H1 (cell line): ENCODE data around the gene PGAM2.

ENCODE experiments used
- BRCA1 ChIP-seq: IDR thresholded peaks from 2 replicates; pipeline ENCODE4 v1.6.1; 2012; ENCODE audit warnings: low read depth, low read length, improper control_type of control experiment
- CTCF ChIP-seq, 3 experiments: IDR thresholded peaks; 1 replicate in 2 of 3; 2 replicates in 1 of 3; pipeline versions ENCODE4 v1.5.1 to v1.6.1; 2011; ENCODE audit warnings: low read length in 3 of 3, mild to moderate bottlenecking in 3 of 3, inconsistent platforms in 2 of 3, low read depth in 1 of 3, moderate library complexity in 1 of 3; ENCODE audit not compliant: insufficient read depth in 1 of 3; ENCODE audit errors: control extremely low read depth in 1 of 3
- MAX ChIP-seq: IDR thresholded peaks from 2 replicates; pipeline ENCODE4 v1.6.1; 2012; ENCODE audit warnings: inconsistent platforms
- POLR2A ChIP-seq, 2 experiments: IDR thresholded peaks; 1 replicate in 1 of 2; 2 replicates in 1 of 2; pipeline ENCODE4 v1.6.1; 2011; ENCODE audit warnings: low read depth in 2 of 2, low read length in 2 of 2, mild to moderate bottlenecking in 2 of 2; ENCODE audit errors: control extremely low read depth in 1 of 2

DNA sequence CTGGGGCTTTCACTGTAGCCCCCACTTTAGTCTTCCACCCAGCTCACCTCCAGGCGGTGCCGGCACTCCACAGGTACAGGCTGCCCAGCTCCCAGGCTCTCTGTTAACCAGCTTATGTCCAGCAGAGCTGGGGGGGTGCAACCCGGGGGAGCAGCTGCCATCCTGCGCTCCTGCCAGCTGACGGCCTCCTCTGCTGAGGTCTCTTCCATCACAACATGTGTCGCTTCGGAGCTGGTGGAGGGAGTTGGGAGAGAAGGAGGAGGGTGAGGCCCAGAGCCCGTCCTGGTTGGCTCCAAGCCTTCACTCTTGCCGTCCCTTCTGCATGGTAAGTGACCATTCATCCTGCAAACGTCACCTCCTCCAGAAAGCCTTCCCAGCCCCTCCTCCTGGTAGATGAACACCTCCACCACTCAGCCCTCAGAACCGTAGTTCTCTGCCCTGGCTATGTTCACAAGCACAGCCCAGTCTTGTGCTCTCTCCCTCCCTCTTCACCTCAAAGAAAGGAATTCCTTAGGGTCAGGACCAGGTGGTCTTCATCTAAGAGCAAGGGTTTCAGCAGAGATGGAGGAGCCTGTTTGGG lies 15.4 kb upstream of the PGAM2 start:
- no peak for TF ChIP-seq POLR2A (IDR thresholded peaks at IDR 0.05; ENCODE audit: control extremely low read depth in 1 of 2, low read depth in 2 of 2, low read length in 2 of 2)
- TF ChIP-seq MAX: no peak
- no peak for TF ChIP-seq CTCF (IDR thresholded peaks at IDR 0.05; ENCODE audit: control extremely low read depth in 1 of 3, insufficient read depth in 1 of 3, low read depth in 1 of 3, low read length in 3 of 3)
- TF ChIP-seq BRCA1: no peak
